ENCODE data around the gene CAMKMT.

CAMKMT gene

GRCh38 chr2:44813165-44813564 is 451.4 kb downstream of the CAMKMT start:
- H3K36me3 ChIP-seq (ENCODE audit: control insufficient read depth in 1 of 2, insufficient read depth in 2 of 2, low read length in 2 of 2): no peaks in the 10 kb centered on the region
- no peaks in the 10 kb centered on the region for H3K79me2 ChIP-seq (ENCODE audit: control insufficient read depth, insufficient read depth, low read length, poor library complexity)
- no peak for DNase-seq
- no peak overlapping the region for H3K4ac ChIP-seq (ENCODE audit: low read depth, low read length)
- H2BK120ac ChIP-seq (ENCODE audit: insufficient read depth, low read length, poor library complexity): no peak overlapping the region
- H3K9me3 ChIP-seq (ENCODE audit: insufficient read depth, low read depth, low read length): peaks cover 3% of the 10 kb centered on the region
- no peak overlapping the region for H3K14ac ChIP-seq (ENCODE audit: low read length)
- H2AK5ac ChIP-seq (ENCODE audit: low read length): no peak overlapping the region
- H3K23ac ChIP-seq (ENCODE audit: low read length): no peak overlapping the region
- H2BK12ac ChIP-seq (ENCODE audit: low read length): no peak overlapping the region
- H3K4me2 ChIP-seq (ENCODE audit: low read length): no peak overlapping the region
- no peak overlapping the region for H4K91ac ChIP-seq (ENCODE audit: low read depth, low read length)
- H3K27me3 ChIP-seq (ENCODE audit: insufficient read depth, low read length): no peaks in the 10 kb centered on the region
- H2BK5ac ChIP-seq (ENCODE audit: low read depth, low read length, poor library complexity): no peak overlapping the region
- no peaks in the 10 kb centered on the region for H3K4me1 ChIP-seq (ENCODE audit: control insufficient read depth in 1 of 2, insufficient read depth in 2 of 2, low read length in 2 of 2)
- no peak overlapping the region for H4K12ac ChIP-seq (ENCODE audit: low read depth, low read length)
- no peak overlapping the region for H3K4me3 ChIP-seq (ENCODE audit: low read depth, low read length)
- no peak overlapping the region for H3K9ac ChIP-seq (ENCODE audit: low read length)
- H4K8ac ChIP-seq (ENCODE audit: low read depth, low read length): no peak overlapping the region
- no peaks in the 10 kb centered on the region for H3K79me1 ChIP-seq (ENCODE audit: low read length)
- no peak overlapping the region for H3K18ac ChIP-seq (ENCODE audit: low read length)
- no CpG with 5 or more reads among the region's 2 CpGs for whole genome bisulfite sequencing (ENCODE audit: extremely low coverage, insufficient coverage, insufficient read length)
- H3K27ac ChIP-seq (ENCODE audit: low read depth, low read length): no peak overlapping the region
- no peak overlapping the region for H2AFZ ChIP-seq (ENCODE audit: insufficient read depth, low read length, poor library complexity)

GRCh38 chr2:44813658-44814057 is 451.9 kb downstream of the CAMKMT start:
- H3K27me3 ChIP-seq (ENCODE audit: insufficient read depth, low read length): no peaks in the 10 kb centered on the region
- H2BK5ac ChIP-seq (ENCODE audit: low read depth, low read length, poor library complexity): no peak overlapping the region
- H3K9ac ChIP-seq (ENCODE audit: low read length): no peak overlapping the region
- H3K9me3 ChIP-seq (ENCODE audit: insufficient read depth, low read depth, low read length): peaks cover 3% of the 10 kb centered on the region
- no peak overlapping the region for H2BK12ac ChIP-seq (ENCODE audit: low read length)
- no peak overlapping the region for H2AK5ac ChIP-seq (ENCODE audit: low read length)
- H4K91ac ChIP-seq (ENCODE audit: low read depth, low read length): no peak overlapping the region
- H3K79me1 ChIP-seq (ENCODE audit: low read length): no peaks in the 10 kb centered on the region
- no peak overlapping the region for H3K18ac ChIP-seq (ENCODE audit: low read length)
- WGBS (ENCODE audit: extremely low coverage, insufficient coverage, insufficient read length): no CpG with 5 or more reads among the region's 2 CpGs
- H3K4me3 ChIP-seq (ENCODE audit: low read depth, low read length): no peak overlapping the region
- no peaks in the 10 kb centered on the region for H3K4me1 ChIP-seq (ENCODE audit: control insufficient read depth in 1 of 2, insufficient read depth in 2 of 2, low read length in 2 of 2)
- no peak overlapping the region for H3K4ac ChIP-seq (ENCODE audit: low read depth, low read length)
- no peak overlapping the region for H3K27ac ChIP-seq (ENCODE audit: low read depth, low read length)
- no peaks in the 10 kb centered on the region for H3K36me3 ChIP-seq (ENCODE audit: control insufficient read depth in 1 of 2, insufficient read depth in 2 of 2, low read length in 2 of 2)
- H4K12ac ChIP-seq (ENCODE audit: low read depth, low read length): no peak overlapping the region
- no peak overlapping the region for H3K23ac ChIP-seq (ENCODE audit: low read length)
- H4K8ac ChIP-seq (ENCODE audit: low read depth, low read length): no peak overlapping the region
- DNase-seq: no peak
- no peak overlapping the region for H3K4me2 ChIP-seq (ENCODE audit: low read length)
- no peak overlapping the region for H2AFZ ChIP-seq (ENCODE audit: insufficient read depth, low read length, poor library complexity)
- no peaks in the 10 kb centered on the region for H3K79me2 ChIP-seq (ENCODE audit: control insufficient read depth, insufficient read depth, low read length, poor library complexity)
- H2BK120ac ChIP-seq (ENCODE audit: insufficient read depth, low read length, poor library complexity): no peak overlapping the region
- no peak overlapping the region for H3K14ac ChIP-seq (ENCODE audit: low read length)

DNA sequence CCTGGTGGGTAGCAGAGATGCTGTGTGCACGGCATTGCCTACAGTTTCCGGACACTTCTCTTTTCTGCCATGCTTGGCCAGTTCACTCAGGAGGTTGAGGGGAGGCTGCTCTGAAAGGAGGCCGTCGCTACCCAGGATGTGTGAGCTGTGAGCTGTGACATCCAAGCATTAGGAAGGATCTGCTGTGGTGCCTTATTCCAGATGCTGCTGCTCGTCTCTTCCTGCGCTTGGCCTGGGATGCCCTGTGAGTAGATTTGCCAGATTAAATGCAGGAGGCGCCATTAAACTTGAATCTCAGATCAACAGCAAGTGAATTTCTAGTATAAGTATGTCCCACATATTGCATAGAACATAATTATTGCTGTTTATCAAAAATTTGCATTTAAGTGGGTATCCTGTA is 455.5 kb downstream of the CAMKMT start:
- no CpG with 5 or more reads among the region's 7 CpGs for WGBS (ENCODE audit: extremely low coverage, insufficient coverage, insufficient read length)

GRCh38 chr2:44817673-44818335 is 456.1 kb downstream of the CAMKMT start:
- DNase-seq: no peak
- Histone ChIP-seq H2BK12ac (ENCODE audit: low read length) (no peak overlapping the region), H4K12ac (ENCODE audit: low read depth, low read length) (no peak overlapping the region), H3K27ac (ENCODE audit: low read depth, low read length) (no peak overlapping the region), H3K4me3 (ENCODE audit: low read depth, low read length) (no peak overlapping the region), H4K8ac (ENCODE audit: low read depth, low read length) (no peak overlapping the region), H2BK120ac (ENCODE audit: insufficient read depth, low read length, poor library complexity) (no peak overlapping the region), H2BK5ac (ENCODE audit: low read depth, low read length, poor library complexity) (no peak overlapping the region), H3K18ac (ENCODE audit: low read length) (no peak overlapping the region), H3K36me3 (ENCODE audit: control insufficient read depth in 1 of 2, insufficient read depth in 2 of 2, low read length in 2 of 2) (no peaks in the 10 kb centered on the region), H3K79me1 (ENCODE audit: low read length) (no peaks in the 10 kb centered on the region), H4K91ac (ENCODE audit: low read depth, low read length) (no peak overlapping the region), H3K9me3 (ENCODE audit: insufficient read depth, low read depth, low read length) (no peaks in the 10 kb centered on the region), H3K23ac (ENCODE audit: low read length) (no peak overlapping the region), H3K14ac (ENCODE audit: low read length) (no peak overlapping the region), H3K27me3 (ENCODE audit: insufficient read depth, low read length) (no peaks in the 10 kb centered on the region), H3K79me2 (ENCODE audit: control insufficient read depth, insufficient read depth, low read length, poor library complexity) (no peaks in the 10 kb centered on the region), H2AK5ac (ENCODE audit: low read length) (no peak overlapping the region), H2AFZ (ENCODE audit: insufficient read depth, low read length, poor library complexity) (no peak overlapping the region), H3K9ac (ENCODE audit: low read length) (no peak overlapping the region), H3K4me2 (ENCODE audit: low read length) (no peak overlapping the region), H3K4me1 (ENCODE audit: control insufficient read depth in 1 of 2, insufficient read depth in 2 of 2, low read length in 2 of 2) (no peaks in the 10 kb centered on the region), H3K4ac (ENCODE audit: low read depth, low read length) (no peak overlapping the region)
- WGBS (ENCODE audit: extremely low coverage, insufficient coverage, insufficient read length): no CpG with 5 or more reads among the region's 2 CpGs

More for the DNA sequence above, 455.5 kb downstream of the CAMKMT start:
- Histone ChIP-seq H3K4me1 (ENCODE audit: control insufficient read depth in 1 of 2, insufficient read depth in 2 of 2, low read length in 2 of 2) (no peaks in the 10 kb centered on the region), H2BK12ac (ENCODE audit: low read length) (no peak overlapping the region), H3K79me1 (ENCODE audit: low read length) (no peaks in the 10 kb centered on the region), H2AFZ (ENCODE audit: insufficient read depth, low read length, poor library complexity) (no peak overlapping the region), H4K91ac (ENCODE audit: low read depth, low read length) (no peak overlapping the region), H3K27me3 (ENCODE audit: insufficient read depth, low read length) (no peaks in the 10 kb centered on the region), H2BK5ac (ENCODE audit: low read depth, low read length, poor library complexity) (no peak overlapping the region), H4K12ac (ENCODE audit: low read depth, low read length) (no peak overlapping the region), H3K9me3 (ENCODE audit: insufficient read depth, low read depth, low read length) (no peaks in the 10 kb centered on the region), H4K8ac (ENCODE audit: low read depth, low read length) (no peak overlapping the region), H2AK5ac (ENCODE audit: low read length) (no peak overlapping the region), H3K4me3 (ENCODE audit: low read depth, low read length) (no peak overlapping the region), H3K14ac (ENCODE audit: low read length) (no peak overlapping the region), H3K4ac (ENCODE audit: low read depth, low read length) (no peak overlapping the region), H3K18ac (ENCODE audit: low read length) (no peak overlapping the region), H3K23ac (ENCODE audit: low read length) (no peak overlapping the region), H3K4me2 (ENCODE audit: low read length) (no peak overlapping the region), H3K79me2 (ENCODE audit: control insufficient read depth, insufficient read depth, low read length, poor library complexity) (no peaks in the 10 kb centered on the region), H3K36me3 (ENCODE audit: control insufficient read depth in 1 of 2, insufficient read depth in 2 of 2, low read length in 2 of 2) (no peaks in the 10 kb centered on the region), H3K9ac (ENCODE audit: low read length) (no peak overlapping the region), H2BK120ac (ENCODE audit: insufficient read depth, low read length, poor library complexity) (no peak overlapping the region), H3K27ac (ENCODE audit: low read depth, low read length) (no peak overlapping the region)
- no peak for DNase-seq

Data from trophoblast cell (in vitro differentiated cells and primary cell).